NOMO-1 (cell line): Measurements from ENCODE around the gene DENND2C.

Source experiments
- DNase-seq, 2 experiments: peaks; one replicate each; lab custom pipeline; 2025; ENCODE audit not compliant: unreplicated experiment in 2 of 2; lab: John Stamatoyannopoulos, UW

Gene DENND2C

GRCh38 chr1:114547076-114547475, 122.8 kb downstream of the DENND2C start:
- no peak for DNase-seq

- DNase-seq = no peak
These were observed 124.1 kb downstream of the DENND2C start for GRCh38 chr1:114545796-114546195.

- no peak for DNase-seq
These were observed 124.5 kb downstream of the DENND2C start for GRCh38 chr1:114545315-114545714.

GRCh38 chr1:114540821-114541220, 129.0 kb downstream of the DENND2C start:
- DNase-seq = no peak

GRCh38 chr1:114540272-114540671, 129.6 kb downstream of the DENND2C start:
- no peak for DNase-seq

GRCh38 chr1:114536043-114536442, 133.8 kb downstream of the DENND2C start:
- DNase-seq = no peak

GRCh38 chr1:114535401-114535800, 134.4 kb downstream of the DENND2C start:
- no peak for DNase-seq
